Vagina (tissue), 2 donors: Measurements from ENCODE around the gene LONRF3. TPM values are rescaled to one million over a fixed set of nuclear protein-coding genes. Genes with fewer than 3 reads are reported as not detected.

Source experiments
- DNase-seq, 2 donors: peaks; one replicate each; pipeline ENCODE4 v3.0.0-alpha.2; 2017; ENCODE audit errors: extremely low spot score in 2 of 2
- H3K27ac ChIP-seq: fragments of 200-600 bp; sonication (generic); one replicate; pipeline ENCODE4 v1.5.1; 2019
- H3K27me3 ChIP-seq: fragments of 200-600 bp; sonication (generic); one replicate; pipeline ENCODE4 v1.5.1; 2019
- H3K36me3 ChIP-seq, 2 donors: fragments of 200-600 bp; sonication (generic); one replicate each; pipeline ENCODE4 v1.5.1; 2017 to 2019
- H3K4me1 ChIP-seq: fragments of 200-600 bp; sonication (generic); one replicate; pipeline ENCODE4 v1.5.1; 2019
- H3K4me3 ChIP-seq, 2 donors: fragments of 200-600 bp; sonication (generic); 1 replicate in 1 of 2; 2 replicates in 1 of 2; pipeline ENCODE4 v1.5.1; 2016 to 2019
- H3K9me3 ChIP-seq: fragments of 200-600 bp; sonication (generic); one replicate; pipeline ENCODE4 v1.5.1; 2019
- POLR2A ChIP-seq, 2 donors: fragments of 450-650 bp; IDR thresholded peaks; one replicate each; pipeline ENCODE4 v1.6.1; 2017; ENCODE audit warnings: antibody characterized with exemption in 2 of 2, mild to moderate bottlenecking in 2 of 2, moderate library complexity in 2 of 2
- POLR2AphosphoS5 ChIP-seq, 2 donors: sonication (generic); formaldehyde crosslinking; IDR thresholded peaks; one replicate each; pipeline ENCODE4 v1.9.0; 2017; ENCODE audit warnings: antibody characterized with exemption in 2 of 2, mild to moderate bottlenecking in 2 of 2, low read depth in 1 of 2; ENCODE audit not compliant: insufficient read depth in 1 of 2
- intact Hi-C: fragments of 100-400 bp; cut with DNase I; formaldehyde crosslinking; loops from one replicate; pipeline ENCODE4 v1.15.1; 2023
- total RNA-seq: library from RNA; depleted of rRNA; stranded (reverse); fragments of >200 nt; gene quantifications from one replicate; pipeline ENCODE4 v1.2.3, GENCODE V29; 2016
- TF ChIP-seq, protein P1 (sequence below), 3 experiments: fragments of 450-650 bp in 2 of 3; fragments of 200-600 bp in 1 of 3; sonication (generic) in 1 of 3; IDR thresholded peaks; one replicate each; pipeline ENCODE4 v1.5.1; 2017 to 2019; ENCODE audit warnings: antibody characterized with exemption in 3 of 3, mild to moderate bottlenecking in 2 of 3, moderate library complexity in 2 of 3

The LONRF3 gene
- total RNA-seq, 1 donor from 2014 or later: 9.8 TPM

GRCh38 chrX:118975831-118976598 is 1.6 kb downstream of the LONRF3 start:
- intact Hi-C loops: no loop called here
- Histone ChIP-seq H3K4me3 (peak overlapping the region; percentile 52 to 54), H3K9me3 (no peaks in the 10 kb centered on the region), H3K27ac (peak overlapping the region; percentile 69), H3K27me3 (no peaks in the 10 kb centered on the region), H3K36me3 (no peaks in the 10 kb centered on the region), H3K4me1 (peaks cover 16% of the 10 kb centered on the region)
- peak in 1 of 2 donors; percentile 94 for DNase-seq
- peak; percentile 31 to 80 for TF ChIP-seq POLR2AphosphoS5 (IDR thresholded peaks at IDR 0.05; ENCODE audit: insufficient read depth in 1 of 2, low read depth in 1 of 2)
- no peak for TF ChIP-seq POLR2A (IDR thresholded peaks at IDR 0.05)
- TF ChIP-seq, protein P1, sequence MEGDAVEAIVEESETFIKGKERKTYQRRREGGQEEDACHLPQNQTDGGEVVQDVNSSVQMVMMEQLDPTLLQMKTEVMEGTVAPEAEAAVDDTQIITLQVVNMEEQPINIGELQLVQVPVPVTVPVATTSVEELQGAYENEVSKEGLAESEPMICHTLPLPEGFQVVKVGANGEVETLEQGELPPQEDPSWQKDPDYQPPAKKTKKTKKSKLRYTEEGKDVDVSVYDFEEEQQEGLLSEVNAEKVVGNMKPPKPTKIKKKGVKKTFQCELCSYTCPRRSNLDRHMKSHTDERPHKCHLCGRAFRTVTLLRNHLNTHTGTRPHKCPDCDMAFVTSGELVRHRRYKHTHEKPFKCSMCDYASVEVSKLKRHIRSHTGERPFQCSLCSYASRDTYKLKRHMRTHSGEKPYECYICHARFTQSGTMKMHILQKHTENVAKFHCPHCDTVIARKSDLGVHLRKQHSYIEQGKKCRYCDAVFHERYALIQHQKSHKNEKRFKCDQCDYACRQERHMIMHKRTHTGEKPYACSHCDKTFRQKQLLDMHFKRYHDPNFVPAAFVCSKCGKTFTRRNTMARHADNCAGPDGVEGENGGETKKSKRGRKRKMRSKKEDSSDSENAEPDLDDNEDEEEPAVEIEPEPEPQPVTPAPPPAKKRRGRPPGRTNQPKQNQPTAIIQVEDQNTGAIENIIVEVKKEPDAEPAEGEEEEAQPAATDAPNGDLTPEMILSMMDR (IDR thresholded peaks at IDR 0.05): no peak

GRCh38 chrX:118976599-118977340 is 2.4 kb downstream of the LONRF3 start:
- H3K9me3 ChIP-seq: no peaks in the 10 kb centered on the region
- H3K27ac ChIP-seq: peak overlapping the region; percentile 69
- peak in 1 of 2 donors; percentile 61 for DNase-seq
- no peak for TF ChIP-seq POLR2A (IDR thresholded peaks at IDR 0.05)
- TF ChIP-seq, protein P1 (IDR thresholded peaks at IDR 0.05): no peak
- peak overlapping the region; percentile 52 to 54 for H3K4me3 ChIP-seq
- no peaks in the 10 kb centered on the region for H3K27me3 ChIP-seq
- intact Hi-C loops: no loop called here
- no peaks in the 10 kb centered on the region for H3K36me3 ChIP-seq
- H3K4me1 ChIP-seq: peaks cover 16% of the 10 kb centered on the region

GRCh38 chrX:118977424-118977823 is 3.0 kb downstream of the LONRF3 start:
- H3K27ac ChIP-seq: no peak overlapping the region
- intact Hi-C loops: no loop called here
- no peak for DNase-seq
- TF ChIP-seq POLR2AphosphoS5 (IDR thresholded peaks at IDR 0.05; ENCODE audit: insufficient read depth in 1 of 2, low read depth in 1 of 2): no peak
- TF ChIP-seq, protein P1 (IDR thresholded peaks at IDR 0.05): no peak
- no peaks in the 10 kb centered on the region for H3K9me3 ChIP-seq
- H3K4me3 ChIP-seq: no peak overlapping the region
- no peaks in the 10 kb centered on the region for H3K27me3 ChIP-seq
- H3K4me1 ChIP-seq: peaks cover 16% of the 10 kb centered on the region
- H3K36me3 ChIP-seq: no peaks in the 10 kb centered on the region

DNA sequence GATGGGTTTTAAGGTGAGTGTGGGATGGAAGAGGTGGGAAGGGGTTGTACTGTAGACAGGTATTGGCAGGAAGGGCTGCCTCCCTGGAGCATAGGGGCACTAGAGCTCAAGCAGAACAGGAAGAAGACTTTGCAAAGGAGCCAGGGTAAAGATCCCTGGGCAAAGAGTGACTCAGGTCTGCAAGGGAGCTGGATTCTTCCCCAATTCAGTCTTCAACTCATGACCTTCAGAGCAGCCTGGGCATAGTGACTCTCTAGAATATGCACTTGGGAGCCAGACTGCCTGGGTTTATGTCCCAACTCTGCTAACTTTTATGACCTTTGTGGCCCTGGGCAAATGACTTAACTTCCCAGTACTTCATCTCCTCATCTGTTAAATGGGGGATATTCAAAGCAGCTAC is 4.0 kb downstream of the LONRF3 start:
- no peaks in the 10 kb centered on the region for H3K9me3 ChIP-seq
- DNase-seq: no peak
- TF ChIP-seq, protein P1 (IDR thresholded peaks at IDR 0.05): no peak
- TF ChIP-seq POLR2AphosphoS5 (IDR thresholded peaks at IDR 0.05; ENCODE audit: insufficient read depth in 1 of 2, low read depth in 1 of 2) (no peak), POLR2A (IDR thresholded peaks at IDR 0.05) (no peak)
- intact Hi-C loops: no loop called here
- H3K36me3 ChIP-seq: no peaks in the 10 kb centered on the region
- H3K4me1 ChIP-seq: peaks cover 12% of the 10 kb centered on the region
- no peaks in the 10 kb centered on the region for H3K27me3 ChIP-seq
- no peak overlapping the region for H3K27ac ChIP-seq
- H3K4me3 ChIP-seq: no peak overlapping the region

- no peaks in the 10 kb centered on the region for H3K36me3 ChIP-seq
- no peak overlapping the region for H3K27ac ChIP-seq
- intact Hi-C loops: no loop called here
- no peaks in the 10 kb centered on the region for H3K27me3 ChIP-seq
- TF ChIP-seq POLR2AphosphoS5 (IDR thresholded peaks at IDR 0.05; ENCODE audit: insufficient read depth in 1 of 2, low read depth in 1 of 2): no peak
- no peak for TF ChIP-seq POLR2A (IDR thresholded peaks at IDR 0.05)
- no peak overlapping the region for H3K4me3 ChIP-seq
- H3K9me3 ChIP-seq: no peaks in the 10 kb centered on the region
- peaks cover 6% of the 10 kb centered on the region for H3K4me1 ChIP-seq
- no peak for DNase-seq
Observed at GRCh38 chrX:118980761-118981160, 6.3 kb downstream of the LONRF3 start.
